ENCODE data around the gene CENPS.

- no peak for TF ChIP-seq ZC3H10 (CRISPR knock-in tag; IDR thresholded peaks at IDR 0.05)
- TF ChIP-seq TCF4 (CRISPR knock-in tag; IDR thresholded peaks at IDR 0.05; ENCODE audit: borderline replicate concordance): no peak
- TF ChIP-seq ZNF70 (CRISPR knock-in tag; IDR thresholded peaks at IDR 0.05): no peak
- no peak for TF ChIP-seq PPARA (CRISPR knock-in tag; IDR thresholded peaks at IDR 0.05; ENCODE audit: borderline replicate concordance)
These were observed 45.3 kb downstream of the CENPS start for GRCh38 chr1:10475510-10475909.

All from SK-N-SH treated with all-trans-retinoic acid at 6 μM for 48 hours (cell line).